Activated CD4-positive, alpha-beta T cell treated with anti-CD3 and anti-CD28 coated beads for 48 hours (primary cell): ENCODE measurements around the gene MAP6.
"Not testable (repeated sequence)": the region's sequence is repeated elsewhere in the genome, so short reads cannot be mapped to it uniquely, and the experiment has no call there.

Experiments used
- DNase-seq: peaks from one replicate; pipeline ENCODE4 v3.0.0-alpha.2; 2020

MAP6 gene

DNA sequence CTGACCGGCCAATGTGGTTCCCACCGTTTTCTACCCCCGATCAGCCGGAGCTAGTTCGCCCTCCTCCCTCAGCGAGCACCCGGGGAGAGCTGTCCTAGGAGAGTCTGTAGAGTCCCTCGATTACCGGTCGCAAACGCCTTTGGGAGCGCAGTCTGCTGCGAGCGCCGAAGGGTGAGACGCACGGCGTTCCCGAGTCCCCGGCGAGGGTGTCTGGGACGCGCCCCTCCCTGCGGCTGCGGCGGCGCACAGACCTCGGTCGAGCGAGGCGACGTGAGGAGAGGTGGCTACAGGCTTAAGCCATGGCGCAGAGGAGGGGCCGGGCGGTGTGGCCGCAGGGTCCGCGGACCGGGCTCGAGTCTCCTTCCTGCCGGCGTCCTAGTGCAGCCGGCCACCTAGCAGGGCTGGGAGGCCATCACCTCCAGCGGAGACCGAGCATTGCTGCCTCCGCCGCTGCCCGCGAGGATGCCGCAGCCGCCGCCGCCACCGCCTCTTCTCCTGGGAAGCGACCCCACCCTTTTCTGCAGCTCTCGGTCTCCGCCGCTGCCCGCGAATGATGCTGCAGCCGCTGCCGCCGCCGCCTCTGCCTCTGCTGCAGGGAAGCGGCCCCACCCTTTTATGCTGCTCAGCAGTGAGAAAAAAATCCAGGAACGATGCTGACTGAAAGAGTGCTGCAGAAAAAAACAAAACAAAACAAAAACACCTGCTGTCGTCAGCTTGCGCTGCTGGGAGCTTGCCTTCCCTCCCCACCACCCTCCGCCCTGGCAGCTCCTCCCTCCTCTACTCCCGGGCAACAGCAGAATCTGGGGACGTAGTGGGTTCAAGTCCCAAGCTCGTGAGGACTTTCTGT, at the start of gene MAP6:
Gene MAP6 (minus strand): TSS at position 588 of the 847 bp plus-strand sequence. CDS start 669 bp downstream, outside the sequence.
- DNase-seq: peak; percentile 34

DNA sequence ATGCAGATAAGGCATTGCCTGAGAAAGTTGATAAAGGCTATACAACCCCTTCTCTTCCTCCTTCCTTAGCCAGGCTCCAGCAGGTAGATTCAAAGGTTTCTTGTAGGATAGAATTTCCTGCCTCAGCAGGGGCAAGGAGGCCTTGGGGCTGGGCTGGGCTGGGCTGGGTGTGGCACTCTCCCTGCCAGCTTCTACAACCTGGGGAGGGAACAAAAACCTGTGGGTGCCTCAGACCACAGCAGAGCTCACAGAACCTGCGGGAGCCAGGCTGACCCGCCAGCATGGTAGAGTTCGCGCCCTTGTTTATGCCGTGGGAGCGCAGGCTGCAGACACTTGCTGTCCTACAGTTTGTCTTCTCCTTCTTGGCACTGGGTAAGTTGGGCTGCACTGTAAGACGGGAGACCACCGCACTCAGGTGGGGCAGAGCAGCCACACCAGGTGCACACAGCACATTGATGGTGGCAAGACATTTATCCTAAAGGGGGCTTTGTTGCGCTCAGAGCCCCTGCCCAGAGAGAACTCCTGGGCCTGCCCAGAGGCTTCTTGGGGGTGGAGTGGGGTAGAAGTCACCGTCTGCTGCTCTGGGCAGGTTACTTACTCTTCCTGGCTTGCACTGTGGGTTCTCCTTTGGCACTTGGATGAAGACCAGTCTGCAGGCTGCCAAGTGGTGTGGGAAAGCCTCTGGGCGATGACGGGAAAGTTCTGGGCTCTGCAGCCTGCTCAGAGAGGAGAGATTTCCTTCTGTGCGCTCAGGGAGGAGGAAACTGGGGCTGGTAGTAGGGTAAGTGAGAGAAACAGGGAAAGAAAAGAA, 49.0 kb upstream of the MAP6 start, which contains the start of gene MOGAT2:
Gene MOGAT2 (plus strand): TSS at position 231 of the 811 bp plus-strand sequence. CDS start 51 bp downstream, at position 282.
- no peak for DNase-seq

DNA sequence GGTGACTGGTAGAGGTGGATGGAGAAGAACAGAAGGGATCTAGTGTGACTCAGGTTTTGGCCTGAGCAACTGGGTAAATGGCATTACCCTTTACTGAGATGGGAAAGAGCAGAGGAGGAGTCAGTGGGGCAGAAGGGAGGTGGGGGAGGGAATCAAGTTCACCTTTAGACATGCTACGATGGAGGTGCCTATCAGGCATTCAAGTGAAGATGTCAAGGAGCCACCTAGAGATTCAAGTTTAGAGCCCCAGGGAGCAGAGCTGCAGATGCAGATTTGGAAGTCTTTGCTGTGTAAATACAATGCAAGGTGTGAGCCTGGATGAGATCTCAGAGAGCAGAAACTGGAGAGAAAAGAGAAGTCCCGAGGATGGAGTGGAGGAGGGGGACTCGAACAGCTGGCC, 47.8 kb upstream of the MAP6 start:
- no peak for DNase-seq

DNA sequence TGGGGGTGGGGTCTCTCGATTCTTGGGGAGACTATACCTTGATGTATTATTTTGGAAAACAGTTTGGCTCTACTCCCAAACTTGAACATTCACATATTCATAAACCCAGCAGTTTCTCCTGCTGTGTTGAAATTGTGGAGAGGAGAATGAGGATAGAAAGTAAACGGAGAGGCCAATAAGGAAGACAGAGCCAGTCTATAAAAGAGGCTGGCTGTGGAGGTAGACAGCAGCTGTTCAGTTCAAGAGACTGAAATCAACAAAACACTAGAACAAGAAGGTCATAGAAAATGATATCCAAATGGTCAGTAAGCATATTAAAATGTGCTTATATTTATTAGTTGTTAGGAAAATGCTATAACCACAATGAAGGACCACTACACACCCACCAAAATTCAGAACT, 46.9 kb upstream of the MAP6 start:
- no peak for DNase-seq

DNA sequence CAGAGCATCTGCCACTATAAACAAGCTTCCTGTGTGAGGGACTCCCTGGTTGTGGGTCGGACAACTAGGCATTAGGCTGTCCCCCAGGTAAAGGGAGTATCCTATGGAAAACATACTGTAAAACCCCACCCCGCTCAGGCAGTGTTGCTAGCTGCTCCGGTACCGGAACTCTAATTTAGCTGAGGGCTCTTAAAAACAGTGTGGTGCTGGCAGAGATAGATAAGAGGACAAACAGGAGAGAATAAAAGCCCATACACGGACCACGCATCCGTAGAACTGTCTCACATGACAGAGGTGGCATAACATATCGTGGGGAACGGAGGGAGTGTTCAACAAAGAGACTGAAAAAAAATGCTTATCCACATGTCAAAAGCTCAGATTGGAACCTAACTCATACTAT, 45.4 kb upstream of the MAP6 start:
- no peak for DNase-seq

DNA sequence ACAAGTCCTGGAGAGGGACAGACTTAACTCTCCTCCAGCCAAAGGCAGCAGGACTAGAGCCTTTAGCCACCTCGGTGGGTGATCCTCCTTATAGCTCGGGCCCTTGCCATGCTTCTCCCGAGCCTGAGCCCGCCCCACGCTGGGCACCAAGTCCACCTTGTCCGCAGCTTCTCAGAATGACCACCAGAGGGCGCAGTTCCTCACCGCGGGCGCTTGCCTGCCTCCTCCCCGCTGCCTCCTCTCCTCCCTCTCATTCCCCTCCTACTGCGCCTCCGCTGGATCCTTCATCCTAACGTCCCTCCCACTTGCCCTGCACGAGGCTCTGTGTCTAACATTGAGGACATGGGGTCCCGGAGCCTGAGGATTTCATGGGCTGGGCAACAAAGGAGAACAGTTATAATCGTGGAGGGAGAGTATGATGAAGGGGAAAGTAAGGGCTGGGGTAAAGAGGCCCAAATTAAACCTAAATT, 37.5 kb upstream of the MAP6 start:
- peak; percentile 79 for DNase-seq

DNA sequence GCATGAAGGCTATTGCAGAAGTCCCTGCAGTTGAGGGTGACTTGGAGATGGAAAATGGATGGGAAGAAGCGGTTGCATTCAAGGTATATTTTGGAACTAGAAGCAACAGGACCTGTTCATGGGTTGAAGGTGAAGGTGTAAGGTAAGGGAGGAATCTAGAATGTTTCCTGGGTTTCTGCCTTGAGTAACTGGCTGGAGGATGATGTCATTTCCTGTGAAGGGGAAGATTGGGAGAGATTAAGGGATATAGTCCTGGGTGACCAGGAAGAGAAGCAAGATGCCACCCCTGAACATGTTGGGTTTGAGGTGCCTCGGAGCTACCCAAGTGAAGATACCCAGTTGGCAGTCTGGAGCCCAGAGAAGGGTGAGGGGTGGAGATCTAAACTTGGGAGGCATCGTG, 36.7 kb upstream of the MAP6 start:
- DNase-seq: no peak

DNA sequence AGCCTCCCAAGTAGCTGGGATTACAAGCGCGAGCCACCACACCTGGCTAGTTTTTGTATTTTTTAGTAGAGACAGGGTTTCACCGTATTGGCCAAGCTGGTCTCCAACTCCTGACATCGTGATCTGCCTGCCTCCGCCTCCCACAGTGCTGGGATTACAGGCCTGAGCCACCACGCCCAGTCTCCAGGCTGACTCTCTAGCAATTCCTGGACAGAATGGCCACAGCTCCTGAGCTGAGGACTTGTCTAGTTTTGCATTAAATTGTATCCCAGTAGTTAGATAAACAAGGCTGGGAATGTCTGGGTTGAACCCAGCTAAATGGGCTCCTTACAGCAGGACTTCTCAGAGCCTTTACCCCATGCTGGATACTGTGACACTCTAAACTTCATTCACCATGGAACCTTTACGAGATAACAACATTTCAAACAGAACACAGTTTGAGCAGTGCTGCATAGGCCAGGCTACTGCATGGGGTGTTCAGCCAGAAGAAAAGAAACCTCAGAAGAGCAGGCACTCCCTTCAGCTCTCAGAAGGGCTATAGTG, 34.9 kb upstream of the MAP6 start:
- DNase-seq: no peak

DNA sequence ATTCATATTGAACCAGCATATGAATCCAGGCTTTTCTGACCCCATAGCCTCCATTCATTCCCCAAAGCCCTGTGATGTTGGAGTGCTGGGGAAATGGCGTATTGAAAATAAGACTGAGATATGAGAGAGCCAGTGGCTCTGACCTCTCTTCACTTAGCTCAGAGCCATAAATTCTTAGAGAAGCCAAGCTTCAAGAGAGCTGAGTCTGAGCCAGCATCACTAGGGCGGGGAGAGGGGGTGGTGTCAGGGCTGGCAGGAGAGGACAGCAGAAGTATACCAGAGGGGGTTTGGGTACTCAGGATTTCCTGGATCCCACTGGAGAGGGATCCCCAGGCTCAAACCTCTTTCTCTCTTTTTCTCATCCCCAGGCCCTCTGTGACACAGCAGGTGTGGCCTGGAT, 32.1 kb upstream of the MAP6 start:
- DNase-seq: no peak

DNA sequence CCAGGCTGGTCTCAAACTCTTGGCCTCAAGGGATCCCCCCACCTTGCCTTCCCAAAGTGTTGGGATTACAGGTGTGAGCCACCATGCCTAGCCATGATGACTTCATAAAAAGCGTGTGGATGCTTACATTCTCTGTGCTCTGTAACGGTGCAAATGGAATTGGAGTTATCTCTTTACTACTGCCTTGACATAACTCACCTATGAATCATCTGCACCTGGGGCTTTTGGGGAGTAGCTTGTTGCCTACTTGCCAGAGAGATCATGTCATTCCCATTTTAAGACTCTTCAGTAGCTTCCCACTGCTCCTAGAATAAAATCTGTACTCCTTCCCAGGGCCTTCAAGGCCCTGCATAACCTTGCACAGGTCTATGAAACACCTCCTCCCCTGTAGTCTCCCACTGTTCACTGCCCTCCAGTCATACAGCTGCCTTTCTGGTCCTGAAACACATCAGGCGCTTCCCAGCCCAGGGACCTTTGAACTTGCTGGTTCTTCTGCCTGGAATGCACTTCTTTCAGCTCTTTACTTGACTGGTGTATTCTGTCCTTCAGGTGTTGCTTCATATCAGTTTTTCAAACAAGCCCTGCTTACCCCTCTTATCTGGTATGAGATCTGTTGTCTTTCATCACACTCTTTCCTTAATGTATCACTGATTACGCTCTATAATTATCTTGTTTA, 29.2 kb upstream of the MAP6 start:
- no peak for DNase-seq

DNA sequence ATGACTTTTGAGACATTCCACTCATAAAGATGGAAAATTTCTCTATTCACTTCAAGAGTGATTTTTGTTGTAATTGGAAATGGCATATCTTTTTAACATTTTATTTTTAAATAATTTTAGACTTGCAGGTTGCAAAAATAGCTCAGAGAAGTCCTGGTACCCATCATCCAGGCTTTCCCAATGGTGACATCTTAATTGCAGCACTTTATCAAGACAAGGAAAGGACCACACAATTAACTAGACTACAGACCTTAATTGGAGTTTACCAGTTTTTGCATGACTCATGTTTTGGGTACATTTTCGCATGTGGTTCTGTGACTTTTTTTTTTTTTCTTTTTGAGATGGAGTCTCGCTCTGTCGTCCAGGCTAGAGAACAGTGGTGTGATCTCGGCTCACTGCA, 23.0 kb upstream of the MAP6 start:
- DNase-seq: no peak

DNA sequence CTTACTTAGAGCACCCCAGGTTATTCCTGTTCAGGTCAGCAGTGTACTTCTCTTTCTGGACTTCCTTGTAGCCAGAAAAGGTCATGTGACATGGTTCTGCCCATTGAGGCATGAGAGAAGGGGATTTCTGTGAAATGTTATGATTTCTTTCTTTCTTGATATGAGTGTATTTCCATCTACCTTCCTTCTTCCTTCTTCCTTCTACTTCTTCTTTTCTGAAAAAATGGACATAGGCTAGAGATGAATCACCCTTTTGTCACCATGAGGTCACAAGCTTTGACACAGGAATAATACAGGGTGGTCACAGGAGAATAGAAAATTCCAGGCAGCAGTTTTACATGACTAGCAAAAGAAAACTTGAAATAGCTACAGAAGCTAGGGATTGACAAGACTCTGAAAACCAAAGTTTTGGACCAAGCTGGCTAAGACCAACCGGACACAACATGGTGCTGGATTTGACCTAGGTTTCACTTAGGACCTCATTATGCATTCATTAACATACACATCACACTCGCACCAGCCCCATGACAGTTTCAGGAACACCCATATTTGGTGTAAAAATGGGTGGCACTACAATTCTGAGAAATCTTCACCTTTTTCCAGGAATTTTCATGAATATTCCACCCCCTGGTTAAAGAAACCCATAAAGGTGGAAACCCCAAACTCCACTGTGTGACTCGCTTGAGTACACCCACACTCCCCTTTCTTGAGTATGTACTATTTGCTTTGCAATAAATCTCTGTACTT, 21.2 kb upstream of the MAP6 start:
- peak; percentile 20 for DNase-seq

DNA sequence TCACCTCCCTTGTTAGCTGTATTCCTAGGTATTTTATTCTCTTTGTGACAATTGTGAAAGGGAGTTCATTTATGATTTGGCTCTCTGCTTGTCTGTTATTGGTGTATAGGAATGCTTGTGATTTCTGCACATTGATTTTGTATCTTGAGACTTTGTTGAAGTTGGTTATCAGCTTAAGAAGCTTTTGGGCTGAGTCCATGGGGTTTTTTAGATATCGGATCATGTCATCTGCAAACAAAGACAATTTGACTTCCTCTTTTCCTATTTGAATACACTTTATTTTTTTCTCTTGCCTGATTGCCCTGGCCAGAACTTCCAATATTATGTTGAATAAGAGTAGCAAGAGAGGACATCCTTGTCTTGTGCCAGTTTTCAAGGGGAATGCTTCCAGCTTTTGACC, 15.0 kb upstream of the MAP6 start:
- DNase-seq: not testable (repeated sequence)

DNA sequence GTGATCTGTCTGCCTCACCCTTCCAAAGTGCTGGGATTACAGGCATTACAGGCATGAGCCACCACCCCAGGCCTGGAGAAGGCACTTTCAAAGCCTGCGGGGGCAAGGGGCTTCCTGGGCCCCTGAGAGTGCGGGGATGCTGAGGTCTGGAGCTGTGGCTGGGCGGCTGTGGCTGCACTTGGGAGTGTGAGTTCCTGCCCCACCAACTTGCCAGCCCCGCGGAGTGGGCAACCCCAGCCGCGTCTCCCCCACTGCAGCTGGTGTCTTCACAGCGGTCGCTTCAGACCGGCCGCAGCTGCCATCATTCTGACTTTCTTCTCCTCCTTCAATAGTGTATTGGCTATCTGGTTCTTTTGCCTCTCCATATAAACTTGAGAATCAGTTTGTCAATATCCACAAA, 10.7 kb upstream of the MAP6 start:
- DNase-seq: no peak

DNA sequence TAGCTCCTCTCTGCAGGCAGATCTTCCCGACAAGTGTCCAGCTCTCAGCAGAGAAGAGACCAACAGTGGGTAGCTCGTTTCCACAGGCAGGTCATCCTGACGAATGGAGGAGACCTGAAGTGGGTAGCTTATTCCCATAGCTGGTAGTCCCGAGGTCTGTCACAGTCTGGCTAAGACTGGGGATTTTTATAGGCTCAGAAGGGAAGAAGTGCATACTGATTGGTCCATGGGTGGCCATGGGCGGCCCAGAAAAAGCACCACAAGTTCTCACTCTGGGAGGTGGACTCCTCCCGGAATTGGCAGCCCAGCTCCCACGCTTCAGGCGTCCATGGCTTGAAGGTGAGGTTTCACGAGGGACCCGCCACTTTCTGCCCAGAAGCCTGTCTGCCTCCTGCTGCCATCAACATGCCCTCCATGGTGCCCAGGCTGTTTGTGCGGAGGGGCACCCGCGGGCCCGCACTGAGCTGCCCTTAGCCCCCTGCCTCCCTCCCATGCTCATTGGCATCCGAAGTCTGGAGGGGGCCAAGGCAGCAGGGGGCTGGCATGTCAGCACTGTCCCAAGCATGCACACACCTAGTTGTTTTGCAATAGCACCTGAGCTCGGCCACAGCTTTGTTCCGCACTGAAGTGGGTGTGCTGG, 9.9 kb upstream of the MAP6 start:
- no peak for DNase-seq

DNA sequence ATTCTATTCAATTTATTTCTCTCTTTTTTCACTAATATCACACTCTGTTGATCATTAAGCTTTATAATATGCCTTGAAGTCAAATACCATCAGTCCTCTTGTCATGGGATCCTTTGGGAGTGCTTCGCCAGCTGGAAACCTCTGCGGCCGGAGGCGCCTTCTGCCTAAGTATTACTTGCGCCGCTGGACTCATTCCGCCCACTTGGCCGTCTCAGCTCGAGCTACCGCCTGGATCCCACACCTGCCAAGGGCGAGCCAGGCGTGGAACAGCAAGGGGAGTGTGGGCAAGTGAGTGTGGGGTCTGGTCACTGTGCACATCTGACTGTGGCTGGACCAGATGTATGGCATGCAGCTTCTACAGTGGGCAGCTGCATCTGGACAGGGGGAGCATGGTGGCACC, 9.1 kb upstream of the MAP6 start:
- no peak for DNase-seq

DNA sequence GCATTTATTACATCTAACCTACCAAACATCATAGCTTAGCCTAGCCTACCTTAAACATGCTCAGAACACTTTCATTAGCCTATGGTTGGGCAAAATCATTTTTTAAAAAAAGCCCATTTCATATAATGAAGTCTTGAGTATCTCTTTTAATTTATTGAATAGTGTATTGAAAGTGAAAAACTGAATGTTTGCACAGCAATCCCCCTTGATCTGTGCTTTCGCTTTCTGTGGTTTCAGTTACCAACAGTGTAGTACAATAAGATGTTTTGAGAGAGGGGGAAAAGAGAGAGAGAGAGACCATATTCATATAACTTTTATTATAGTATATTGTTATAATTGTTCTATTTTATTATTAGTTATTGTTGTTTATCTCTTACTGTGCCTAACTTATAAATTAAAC, 8.4 kb upstream of the MAP6 start:
- DNase-seq: no peak

DNA sequence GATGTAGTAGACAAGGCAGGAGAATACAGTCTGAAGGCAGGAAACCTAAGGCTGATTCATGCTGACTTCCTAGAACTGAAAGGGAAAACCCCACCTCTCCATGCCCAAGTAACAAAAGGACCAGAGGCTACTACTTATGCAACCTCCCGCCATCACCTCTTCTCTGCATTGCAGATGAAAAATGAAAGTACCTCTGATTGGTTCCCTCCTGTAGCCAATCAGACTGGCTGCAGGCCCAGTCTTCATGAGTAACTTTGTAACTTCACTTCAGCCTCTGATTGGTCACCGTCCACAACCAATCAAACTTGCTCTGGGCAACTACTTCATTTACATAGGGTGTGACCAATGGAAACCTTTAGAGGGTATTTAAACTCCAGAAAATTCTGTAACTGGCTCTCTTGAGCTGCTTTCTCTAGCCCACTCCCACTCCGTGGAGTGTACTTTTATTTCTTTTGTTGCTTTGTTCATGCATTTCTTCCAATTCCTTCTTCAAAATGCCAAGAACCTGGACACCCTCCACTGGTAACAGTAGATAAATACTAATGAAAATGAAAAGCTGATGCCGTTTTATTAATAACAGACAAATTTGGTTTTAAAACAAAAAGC, 5.2 kb upstream of the MAP6 start:
- DNase-seq: peak; percentile 68

DNA sequence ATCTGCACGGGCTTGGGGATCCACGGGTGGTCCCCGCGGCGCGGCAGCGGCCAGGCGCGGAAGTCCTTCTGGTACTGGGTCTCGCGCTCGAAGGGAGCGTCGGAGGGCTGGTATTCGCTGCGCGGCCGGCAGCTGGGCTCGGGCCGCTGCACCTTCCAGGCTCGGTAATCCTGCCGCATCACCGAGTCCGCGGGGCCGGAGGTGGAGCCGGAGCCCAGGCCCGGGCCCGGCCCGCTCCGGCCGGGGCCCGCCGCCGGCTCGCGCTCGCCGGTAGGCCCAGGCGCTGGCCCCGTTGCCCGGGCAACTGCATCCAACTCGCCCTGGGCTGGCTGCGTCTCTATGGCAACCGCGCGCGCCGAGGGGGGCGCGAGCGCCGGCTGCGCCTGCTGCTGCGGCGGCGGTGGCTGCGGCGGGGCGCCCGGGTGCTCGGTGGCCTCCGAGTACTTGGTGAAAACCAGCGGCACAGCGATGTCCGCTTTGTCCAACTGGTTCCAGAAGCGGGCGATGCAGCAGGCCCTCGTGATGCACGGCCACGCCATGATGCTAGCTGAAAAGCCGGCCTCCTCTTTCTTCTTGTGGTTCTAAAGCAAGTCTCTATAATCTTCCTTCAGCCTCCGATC, 897 bp downstream of the MAP6 start:
- peak; percentile 38 for DNase-seq

DNA sequence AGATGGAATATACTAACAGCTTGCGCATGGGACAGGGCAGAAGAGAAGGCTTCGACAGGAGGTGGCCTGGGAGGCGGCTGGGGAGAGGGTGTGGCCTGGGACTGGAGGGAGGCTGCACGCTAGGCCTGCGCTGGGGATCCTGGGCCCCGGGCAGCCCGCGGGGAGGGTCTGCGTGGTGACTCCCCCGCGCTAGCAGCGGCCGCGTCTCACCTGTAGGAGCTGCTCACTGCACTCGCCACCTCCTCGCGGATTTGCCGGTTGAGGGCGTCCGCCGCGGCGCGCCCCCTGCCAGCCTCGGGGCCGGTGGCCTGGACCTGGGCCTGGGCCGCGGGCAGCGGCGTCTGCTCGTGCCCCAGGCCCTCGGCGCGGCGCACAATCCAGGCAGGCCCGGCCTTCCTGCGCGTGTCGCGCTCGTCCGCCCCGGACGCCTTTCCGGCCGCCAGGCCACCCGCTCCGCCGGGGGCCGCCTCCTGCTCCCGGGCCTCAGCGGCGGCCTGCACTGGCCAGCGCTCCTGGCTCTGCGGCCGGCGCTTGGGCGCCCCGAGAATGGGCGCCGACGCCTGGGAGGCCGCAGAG, 1.5 kb downstream of the MAP6 start:
- peak; percentile 27 for DNase-seq
